SU-DHL-6 (cell line): ENCODE measurements around the gene GRK2.
A peak's percentile ranks its signal among the peaks of the same experiment; 100 is the strongest.

Source experiments
- H2AFZ ChIP-seq: fragments of 200-600 bp; sonication (generic); 2 replicates; pipeline ENCODE4 v1.6.1; 2014; ENCODE audit warnings: low read depth, mild to moderate bottlenecking, moderate library complexity, mixed read lengths, antibody characterized with exemption, low read length; ENCODE audit not compliant: severe bottlenecking
- H3F3A ChIP-seq: fragments of 200-600 bp; shearing (Covaris generic); 2 replicates; pipeline ENCODE4 v1.6.0; 2016; ENCODE audit warnings: antibody characterized with exemption, mild to moderate bottlenecking; ENCODE audit not compliant: insufficient read depth
- H3K27ac ChIP-seq: fragments of 200-600 bp; sonication (generic); 2 replicates; pipeline ENCODE4 v1.5.1; 2016; ENCODE audit warnings: low read depth, mild to moderate bottlenecking, low read length, moderate library complexity, mixed read lengths
- H3K27me3 ChIP-seq: fragments of 200-600 bp; sonication (generic), shearing (Covaris generic); 2 replicates; pipeline ENCODE4 v1.6.0; 2014; ENCODE audit warnings: mild to moderate bottlenecking, low read length
- H3K36me3 ChIP-seq: fragments of 200-600 bp; sonication (generic); 2 replicates; pipeline ENCODE4 v1.6.1; 2014; ENCODE audit warnings: mild to moderate bottlenecking, low read length, mixed read lengths
- H3K4me2 ChIP-seq: fragments of 300-600, 200-600 bp; shearing (Covaris generic), sonication (generic); 2 replicates; pipeline ENCODE4 v1.6.0; 2014; ENCODE audit warnings: low read length, low read depth, mild to moderate bottlenecking; ENCODE audit not compliant: poor library complexity, severe bottlenecking
- H3K4me3 ChIP-seq: fragments of 200-600 bp; sonication (generic); 2 replicates; pipeline ENCODE4 v1.5.1; 2014; ENCODE audit warnings: antibody characterized with exemption, low read length, mild to moderate bottlenecking, mixed read lengths; ENCODE audit not compliant: insufficient read depth, poor library complexity, severe bottlenecking
- H3K79me2 ChIP-seq: fragments of 200-600 bp; sonication (generic); 2 replicates; pipeline ENCODE4 v1.6.1; 2014; ENCODE audit warnings: mild to moderate bottlenecking, low read length, moderate library complexity; ENCODE audit not compliant: insufficient read depth
- H3K9ac ChIP-seq: fragments of 200-600 bp; sonication (generic); 2 replicates; pipeline ENCODE4 v1.7.0; 2014; ENCODE audit warnings: mild to moderate bottlenecking, low read length
- H3K9me2 ChIP-seq: fragments of 200-600 bp; sonication (generic); replicated peaks from 2 replicates; pipeline ENCODE4 v1.6.1; 2014; ENCODE audit warnings: low read length; ENCODE audit not compliant: insufficient read depth
- H3K9me3 ChIP-seq: fragments of 200-600 bp; sonication (generic); 2 replicates; pipeline ENCODE4 v1.6.1; 2014; ENCODE audit warnings: low read length, mixed read lengths; ENCODE audit not compliant: insufficient read depth
- H4K20me1 ChIP-seq: fragments of 200-600 bp; sonication (generic); 2 replicates; pipeline ENCODE4 v1.6.1; 2014; ENCODE audit warnings: low read depth, mild to moderate bottlenecking, antibody characterized with exemption, low read length, moderate library complexity, mixed read lengths
- EZH2phosphoT487 ChIP-seq: fragments of 200-600 bp; sonication (generic), shearing (Covaris generic); conservative IDR thresholded peaks from 2 replicates; pipeline ENCODE4 v1.6.1; 2018; ENCODE audit warnings: mild to moderate bottlenecking, antibody characterized with exemption, low read length, moderate library complexity, mixed read lengths
- TF ChIP-seq, protein P1 (sequence below): fragments of 200-600 bp; sonication (generic); IDR thresholded peaks from one replicate; pipeline ENCODE4 v1.5.1; 2017; ENCODE audit warnings: antibody characterized with exemption, mild to moderate bottlenecking, low read length, moderate library complexity; ENCODE audit not compliant: insufficient read depth, poor library complexity, severe bottlenecking

GRK2 gene

DNA sequence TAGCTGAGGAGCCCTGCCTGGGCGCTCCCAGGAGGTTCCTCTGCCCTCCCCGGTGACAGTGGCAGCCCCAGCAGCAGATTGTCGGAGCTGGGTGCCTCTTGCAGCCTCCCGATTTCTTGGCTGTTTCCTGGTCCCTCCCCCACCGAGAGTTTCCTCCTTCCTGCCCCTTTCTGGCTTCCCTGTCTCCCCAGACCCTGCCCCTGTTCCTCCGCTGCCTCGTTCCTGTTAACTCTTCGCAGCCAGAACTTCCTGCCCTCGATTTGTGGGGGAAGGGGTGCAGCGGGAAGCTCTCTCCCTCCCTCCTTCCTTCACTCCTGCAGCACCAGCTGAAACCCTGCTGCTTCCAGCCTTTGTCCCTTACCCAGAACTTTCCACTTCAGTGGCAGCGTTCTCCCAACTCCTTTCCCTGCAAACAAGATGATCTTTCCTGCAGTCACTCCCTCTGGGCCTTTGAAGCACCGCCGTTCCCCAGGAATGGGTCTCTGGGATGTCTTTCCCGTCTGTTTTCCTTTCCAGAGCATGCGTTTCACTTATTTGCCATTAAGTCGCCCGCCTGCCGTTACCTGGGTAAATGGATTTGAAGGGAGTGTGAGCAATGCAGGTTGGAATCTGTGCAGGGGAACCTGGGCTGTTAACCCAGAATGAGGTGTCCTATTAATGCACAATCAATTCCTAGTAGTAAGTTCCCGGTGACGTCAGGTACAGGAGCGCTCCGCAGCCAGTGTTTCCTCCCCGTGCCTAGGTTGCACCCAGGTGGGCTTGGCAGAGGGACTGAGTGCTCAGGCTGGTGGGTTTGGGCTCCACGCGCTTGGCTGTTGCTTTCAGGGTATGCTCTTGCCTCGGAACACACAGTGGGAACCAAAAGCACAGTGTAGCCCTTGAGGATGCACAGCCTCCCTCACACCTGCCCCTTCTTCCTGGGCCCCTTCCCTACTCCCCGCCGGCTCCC is 4.3 kb downstream of the GRK2 start:
- Histone ChIP-seq H2AFZ (no peak overlapping the region), H3F3A (peaks cover 28% of the 10 kb centered on the region), H4K20me1 (no peaks in the 10 kb centered on the region), H3K27me3 (no peaks in the 10 kb centered on the region), H3K79me2 (peaks cover 87% of the 10 kb centered on the region), H3K9ac (peak overlapping the region; percentile 97), H3K4me2 (peak overlapping the region; percentile 58), H3K9me3 (no peaks in the 10 kb centered on the region), H3K36me3 (no peaks in the 10 kb centered on the region), H3K9me2 (no peaks in the 10 kb centered on the region), H3K4me3 (peak overlapping the region; percentile 65), H3K27ac (peak overlapping the region; percentile 93)
- TF ChIP-seq, protein P1, sequence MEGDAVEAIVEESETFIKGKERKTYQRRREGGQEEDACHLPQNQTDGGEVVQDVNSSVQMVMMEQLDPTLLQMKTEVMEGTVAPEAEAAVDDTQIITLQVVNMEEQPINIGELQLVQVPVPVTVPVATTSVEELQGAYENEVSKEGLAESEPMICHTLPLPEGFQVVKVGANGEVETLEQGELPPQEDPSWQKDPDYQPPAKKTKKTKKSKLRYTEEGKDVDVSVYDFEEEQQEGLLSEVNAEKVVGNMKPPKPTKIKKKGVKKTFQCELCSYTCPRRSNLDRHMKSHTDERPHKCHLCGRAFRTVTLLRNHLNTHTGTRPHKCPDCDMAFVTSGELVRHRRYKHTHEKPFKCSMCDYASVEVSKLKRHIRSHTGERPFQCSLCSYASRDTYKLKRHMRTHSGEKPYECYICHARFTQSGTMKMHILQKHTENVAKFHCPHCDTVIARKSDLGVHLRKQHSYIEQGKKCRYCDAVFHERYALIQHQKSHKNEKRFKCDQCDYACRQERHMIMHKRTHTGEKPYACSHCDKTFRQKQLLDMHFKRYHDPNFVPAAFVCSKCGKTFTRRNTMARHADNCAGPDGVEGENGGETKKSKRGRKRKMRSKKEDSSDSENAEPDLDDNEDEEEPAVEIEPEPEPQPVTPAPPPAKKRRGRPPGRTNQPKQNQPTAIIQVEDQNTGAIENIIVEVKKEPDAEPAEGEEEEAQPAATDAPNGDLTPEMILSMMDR, result no peak
- no peak for TF ChIP-seq EZH2phosphoT487

DNA sequence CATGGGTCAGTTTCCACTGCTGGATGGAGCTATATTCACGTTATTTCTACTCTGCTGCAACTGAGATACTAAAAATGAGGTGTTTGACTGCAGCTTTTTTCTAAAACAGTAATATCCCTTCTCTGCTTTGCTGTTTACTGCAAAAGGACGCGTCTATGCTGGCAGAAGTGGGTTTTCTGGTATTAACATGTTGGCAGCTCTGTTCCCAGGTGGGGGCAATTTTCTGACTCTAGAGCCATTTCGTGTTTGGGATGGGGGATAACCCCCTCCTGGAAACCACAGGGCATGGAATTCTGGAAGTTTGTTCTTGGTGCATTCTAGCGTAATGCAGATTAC is 4.9 kb downstream of the GRK2 start:
- Histone ChIP-seq H3K27ac (peak overlapping the region; percentile 93), H3F3A (peaks cover 34% of the 10 kb centered on the region), H3K27me3 (no peaks in the 10 kb centered on the region), H3K9me2 (no peaks in the 10 kb centered on the region), H3K4me3 (peak overlapping the region; percentile 65), H3K36me3 (no peaks in the 10 kb centered on the region), H3K79me2 (peaks cover 94% of the 10 kb centered on the region), H2AFZ (no peak overlapping the region), H3K9me3 (no peaks in the 10 kb centered on the region), H3K4me2 (peak overlapping the region; percentile 58), H4K20me1 (no peaks in the 10 kb centered on the region), H3K9ac (peak overlapping the region; percentile 97)
- no peak for TF ChIP-seq EZH2phosphoT487
- TF ChIP-seq, protein P1, result no peak

DNA sequence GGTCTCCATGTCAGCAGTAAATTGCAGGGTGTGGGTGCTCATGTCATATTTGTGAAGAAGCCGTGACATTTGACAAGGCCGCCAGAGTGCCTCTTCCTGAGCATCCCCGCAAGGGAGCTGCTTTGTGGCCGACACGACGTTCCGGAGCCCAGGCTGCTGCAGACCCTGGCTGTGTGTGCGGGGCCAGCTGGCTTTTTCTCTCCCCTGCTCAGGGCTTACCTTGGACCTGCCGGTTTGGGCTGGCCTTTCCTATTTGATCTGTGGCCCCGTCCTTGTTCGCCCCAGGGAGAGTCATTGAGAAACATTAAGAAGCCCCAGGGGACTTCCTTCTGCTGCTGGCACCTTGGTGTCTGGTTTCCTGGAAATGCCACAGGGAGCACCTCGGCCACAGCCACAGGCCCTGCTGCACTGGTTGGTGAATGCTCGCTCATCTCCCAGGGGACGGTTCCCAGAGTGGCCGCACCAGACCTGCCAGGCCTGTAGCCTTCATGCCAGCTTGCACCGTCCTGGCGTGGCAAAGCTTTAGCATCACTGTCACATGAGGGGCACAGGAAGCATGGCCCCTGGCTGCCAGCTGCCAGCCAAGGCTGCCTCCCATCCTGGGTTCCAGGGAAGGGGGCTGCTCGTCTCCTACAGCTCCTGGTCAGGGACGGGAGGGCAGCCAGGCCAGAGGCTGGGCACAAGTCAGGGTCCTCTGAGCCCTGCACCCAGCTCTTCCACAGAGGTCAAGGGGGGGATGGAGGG is 5.4 kb downstream of the GRK2 start:
- H4K20me1 ChIP-seq, result no peaks in the 10 kb centered on the region
- peak overlapping the region; percentile 58 for H3K4me2 ChIP-seq
- H3K4me3 ChIP-seq, result peak overlapping the region; percentile 65
- H3K27me3 ChIP-seq, result no peaks in the 10 kb centered on the region
- H3K27ac ChIP-seq, result peak overlapping the region; percentile 93
- peaks cover 39% of the 10 kb centered on the region for H3F3A ChIP-seq
- H3K9me2 ChIP-seq, result no peaks in the 10 kb centered on the region
- H3K36me3 ChIP-seq, result no peaks in the 10 kb centered on the region
- H3K9me3 ChIP-seq, result no peaks in the 10 kb centered on the region
- H3K9ac ChIP-seq, result peak overlapping the region; percentile 97
- H2AFZ ChIP-seq, result no peak overlapping the region
- H3K79me2 ChIP-seq, result peaks cover 98% of the 10 kb centered on the region
- no peak for TF ChIP-seq EZH2phosphoT487
- TF ChIP-seq, protein P1, result no peak
